GM18951 (cell line): ENCODE results near the gene OR2C3.
"Not testable (repeated sequence)": the region's sequence is repeated elsewhere in the genome, so short reads cannot be mapped to it uniquely, and the experiment has no call there.

Source experiments
- POLR2A ChIP-seq: IDR thresholded peaks from 4 replicates; pipeline ENCODE4 v1.6.1; 2011; ENCODE audit warnings: mild to moderate bottlenecking; ENCODE audit not compliant: insufficient read length, insufficient read depth; ENCODE audit errors: extremely low read depth
- in situ Hi-C: fragments of 300-500 bp; cut with MboI; formaldehyde crosslinking; loops from one replicate; pipeline ENCODE4 v1.12.0; 2022; ENCODE audit warnings: low sequenced_read_pairs, mixed read lengths, inconsistent platforms; ENCODE audit not compliant: unreplicated experiment

OR2C3 gene

GRCh38 chr1:247538561-247538960, 2.3 kb upstream of the OR2C3 start:
- no peak for TF ChIP-seq POLR2A
- in situ Hi-C loops = no loop called here

GRCh38 chr1:247535402-247535801, 838 bp downstream of the OR2C3 start:
- in situ Hi-C loops = no loop called here
- TF ChIP-seq POLR2A = no peak

GRCh38 chr1:247531937-247532336, 4.3 kb downstream of the OR2C3 start:
- no peak for TF ChIP-seq POLR2A
- in situ Hi-C loops = no loop called here

GRCh38 chr1:247530785-247531184, 5.5 kb downstream of the OR2C3 start:
- in situ Hi-C loops = no loop called here
- TF ChIP-seq POLR2A = no peak

- in situ Hi-C loops = no loop called here
- TF ChIP-seq POLR2A = no peak
Measured at GRCh38 chr1:247529771-247530355, 6.4 kb downstream of the OR2C3 start.

GRCh38 chr1:247528812-247529474, 7.3 kb downstream of the OR2C3 start:
- in situ Hi-C loops = no loop called here
- TF ChIP-seq POLR2A = no peak

GRCh38 chr1:247521886-247522285, 14.4 kb downstream of the OR2C3 start:
- in situ Hi-C loops = not testable (repeated sequence)

GRCh38 chr1:247518613-247518891, 17.7 kb downstream of the OR2C3 start:
- in situ Hi-C loops = no loop called here

GRCh38 chr1:247517795-247518612, 18.2 kb downstream of the OR2C3 start:
- TF ChIP-seq POLR2A = no peak
- in situ Hi-C loops = no loop called here

More at GRCh38 chr1:247518613-247518891, 17.7 kb downstream of the OR2C3 start:
- TF ChIP-seq POLR2A = no peak

GRCh38 chr1:247506831-247507230, 29.4 kb downstream of the OR2C3 start:
- in situ Hi-C loops = no loop called here
- TF ChIP-seq POLR2A = no peak

- in situ Hi-C loops = no loop called here
- no peak for TF ChIP-seq POLR2A
Measured at GRCh38 chr1:247500865-247501264, 35.4 kb downstream of the OR2C3 start.

- in situ Hi-C loops = no loop called here
- no peak for TF ChIP-seq POLR2A
Measured at GRCh38 chr1:247496581-247497285, 39.5 kb downstream of the OR2C3 start.

- TF ChIP-seq POLR2A = no peak
- in situ Hi-C loops = no loop called here
Measured at GRCh38 chr1:247494767-247495166, 41.5 kb downstream of the OR2C3 start.
